NT2/D1 (cell line): Measurements from ENCODE around the gene STK24.

Source experiments
- YY1 ChIP-seq: IDR thresholded peaks from 2 replicates; pipeline ENCODE4 v1.6.1; 2011; ENCODE audit not compliant: insufficient read length, insufficient read depth
- ZNF274 ChIP-seq: IDR thresholded peaks from 2 replicates; pipeline ENCODE4 v1.6.1; 2011; ENCODE audit warnings: mild to moderate bottlenecking, low read depth, low read length

DNA sequence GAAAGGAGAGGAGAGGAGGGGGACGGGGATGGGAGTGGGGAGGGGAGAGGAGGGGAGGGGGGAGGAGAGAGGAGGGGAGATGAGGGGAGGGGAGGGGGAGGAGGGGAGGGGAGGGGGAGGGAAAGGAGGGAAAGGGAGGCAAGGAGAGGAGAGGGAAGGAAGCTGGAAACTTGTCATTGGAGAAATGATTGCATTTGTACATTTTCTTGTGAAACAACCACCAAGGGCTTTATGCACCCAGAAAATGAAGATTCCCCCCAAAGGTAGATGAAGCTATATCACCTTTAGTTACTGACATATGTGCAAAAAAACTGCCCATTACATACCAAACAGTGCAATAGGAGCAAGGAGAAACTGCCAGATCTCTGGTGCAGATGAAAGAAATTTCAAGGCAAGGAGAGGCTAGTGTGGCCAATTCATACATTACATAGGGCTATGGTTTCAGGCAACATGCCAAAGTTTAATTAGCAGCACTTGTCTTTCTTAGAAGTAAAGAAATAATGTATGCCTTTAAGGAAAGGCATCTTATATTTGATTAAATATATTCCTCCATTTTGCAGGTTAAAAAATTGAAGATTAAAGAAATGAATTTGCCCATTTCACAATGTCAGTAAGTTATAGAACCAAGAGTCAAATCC, 49.5 kb upstream of the STK24 start:
- TF ChIP-seq ZNF274: no peak
- no peak for TF ChIP-seq YY1
